Kidney tubule cell (primary cell): ENCODE results near the gene CCDC124.
"Not testable (repeated sequence)": the region's sequence is repeated elsewhere in the genome, so short reads cannot be mapped to it uniquely, and the experiment has no call there.

Source experiments
- DNase-seq: peaks from one replicate; pipeline ENCODE4 v3.0.0-alpha.2; 2018; ENCODE audit warnings: low spot score

Gene CCDC124

GRCh38 chr19:17986569-17986968 is 53.8 kb downstream of the CCDC124 start:
- not testable (repeated sequence) for DNase-seq

- no peak for DNase-seq
Observed at GRCh38 chr19:17988161-17988560, 55.3 kb downstream of the CCDC124 start.

- no peak for DNase-seq
Observed at GRCh38 chr19:17989425-17990094, 56.7 kb downstream of the CCDC124 start.

- no peak for DNase-seq
Observed at GRCh38 chr19:17993076-17993813, 60.4 kb downstream of the CCDC124 start.
